GM18867 (cell line): ENCODE results near the gene WDR89.
A peak's percentile ranks its signal among the peaks of the same experiment; 100 is the strongest.
"Not testable (repeated sequence)": the region's sequence is repeated elsewhere in the genome, so short reads cannot be mapped to it uniquely, and the experiment has no call there.

Source experiments
- ATAC-seq: cut with Tn5 transposase; IDR thresholded peaks from one replicate; pipeline ENCODE4 v1.9.1; 2021; ENCODE audit warnings: mild to moderate bottlenecking, moderate library complexity; ENCODE audit not compliant: unreplicated experiment

WDR89 gene, protein sequence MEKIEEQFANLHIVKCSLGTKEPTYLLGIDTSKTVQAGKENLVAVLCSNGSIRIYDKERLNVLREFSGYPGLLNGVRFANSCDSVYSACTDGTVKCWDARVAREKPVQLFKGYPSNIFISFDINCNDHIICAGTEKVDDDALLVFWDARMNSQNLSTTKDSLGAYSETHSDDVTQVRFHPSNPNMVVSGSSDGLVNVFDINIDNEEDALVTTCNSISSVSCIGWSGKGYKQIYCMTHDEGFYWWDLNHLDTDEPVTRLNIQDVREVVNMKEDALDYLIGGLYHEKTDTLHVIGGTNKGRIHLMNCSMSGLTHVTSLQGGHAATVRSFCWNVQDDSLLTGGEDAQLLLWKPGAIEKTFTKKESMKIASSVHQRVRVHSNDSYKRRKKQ

GRCh38 chr14:63641473-63642228 lies at the start of gene WDR89:
WDR89 (minus strand) TSS chr14:63641871; CDS start chr14:63599942, 41,929 bp downstream.
- peak; percentile 89 for ATAC-seq

DNA sequence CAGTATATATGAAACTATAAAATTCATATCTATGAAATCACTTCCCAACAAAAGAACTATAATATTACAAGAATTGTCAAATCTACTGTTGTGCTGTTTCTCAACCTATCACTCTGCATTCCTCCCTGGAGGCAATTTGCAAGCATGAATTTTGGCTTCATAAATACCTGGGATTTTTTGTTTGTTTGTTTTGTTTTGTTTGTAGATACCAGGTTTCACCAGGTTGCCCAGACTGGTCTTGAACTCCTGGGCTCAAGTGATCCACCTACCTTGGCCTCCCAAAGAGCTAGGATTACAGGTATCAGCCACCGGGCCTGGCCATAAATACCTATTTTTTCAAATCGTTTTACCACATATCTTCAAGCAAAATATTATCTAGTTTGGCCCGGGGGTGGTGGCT lies 47.5 kb upstream of the WDR89 start:
- ATAC-seq: no peak

- no peak for ATAC-seq
These were observed 45.3 kb upstream of the WDR89 start for GRCh38 chr14:63686926-63687325.

DNA sequence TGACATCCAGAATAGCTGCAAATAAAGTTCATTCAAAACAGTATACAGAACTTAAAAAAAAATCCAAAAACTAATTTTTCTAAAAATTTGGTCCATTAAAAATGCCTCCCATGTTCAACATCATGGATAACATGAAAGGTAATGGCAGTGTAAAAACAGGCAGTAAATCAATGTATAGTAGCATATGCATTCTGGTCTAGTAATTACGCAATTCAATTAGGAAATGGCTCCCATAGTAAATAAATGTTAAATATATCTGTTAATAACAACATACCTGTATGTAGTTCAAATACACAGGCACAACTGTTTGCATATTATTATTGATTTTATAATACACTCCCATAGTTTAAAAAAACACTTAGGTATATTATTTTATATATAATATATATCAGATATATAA lies 43.7 kb upstream of the WDR89 start:
- no peak for ATAC-seq

- no peak for ATAC-seq
These were observed 41.3 kb upstream of the WDR89 start for GRCh38 chr14:63682727-63683593.

DNA sequence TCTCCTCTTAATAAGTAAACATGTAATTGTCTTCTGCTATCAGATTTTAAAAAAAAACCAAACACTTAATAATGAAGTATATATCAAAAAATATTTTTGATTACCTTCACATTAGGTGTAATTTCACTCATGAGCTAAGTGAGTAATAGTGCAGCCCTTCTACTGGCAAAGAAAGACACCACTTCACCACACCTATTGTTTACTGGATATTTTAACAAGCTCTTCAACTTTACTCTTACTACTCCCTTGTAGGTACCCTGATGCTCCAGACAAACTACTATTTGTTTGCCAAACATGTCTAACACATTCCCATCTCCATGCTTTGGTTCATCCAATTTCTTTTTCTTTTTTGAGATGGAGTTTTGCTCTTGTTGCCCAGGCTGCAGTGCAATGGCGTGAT lies 36.9 kb upstream of the WDR89 start:
- ATAC-seq: no peak

- ATAC-seq: no peak
These were observed 36.3 kb upstream of the WDR89 start for GRCh38 chr14:63677891-63678379.

DNA sequence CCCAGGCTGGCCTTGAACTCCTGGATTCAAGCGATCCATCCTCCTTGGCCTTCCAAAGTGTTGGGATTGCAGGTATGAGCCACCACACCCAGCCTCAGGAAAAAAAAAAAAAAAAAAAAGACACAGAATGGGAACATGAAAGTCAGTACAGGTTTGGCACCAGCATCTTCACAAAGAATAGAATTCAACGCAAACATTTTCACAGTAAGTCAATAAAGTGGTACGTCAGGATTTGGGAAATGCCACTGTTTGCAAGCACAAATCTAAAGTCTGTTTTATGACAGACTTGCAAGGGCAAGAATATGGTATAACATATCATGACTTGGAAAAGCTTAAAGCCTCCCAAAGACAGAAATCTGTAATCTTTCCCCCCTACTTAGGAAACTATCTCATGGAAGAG lies 34.9 kb upstream of the WDR89 start:
- ATAC-seq: no peak

- no peak for ATAC-seq
These were observed 32.3 kb upstream of the WDR89 start for GRCh38 chr14:63673886-63674497.

DNA sequence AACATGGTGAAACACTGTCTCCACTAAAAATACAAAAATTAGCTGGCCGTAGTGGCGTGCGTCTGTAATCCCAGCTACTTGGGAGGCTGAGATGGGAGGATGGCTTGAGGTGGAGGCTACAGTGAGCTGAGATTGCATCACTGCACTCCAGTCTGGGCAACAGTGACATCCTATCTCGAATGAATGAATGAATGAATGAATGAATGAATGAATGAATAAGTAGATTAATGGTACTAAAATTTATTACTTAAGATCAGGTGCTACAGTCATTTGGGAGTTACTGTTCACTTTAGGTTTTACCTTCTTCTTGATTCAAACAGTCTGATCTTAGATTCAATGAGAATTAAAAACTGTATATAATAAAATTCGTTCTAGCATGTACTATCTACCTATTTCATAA lies 31.6 kb upstream of the WDR89 start:
- ATAC-seq: no peak

DNA sequence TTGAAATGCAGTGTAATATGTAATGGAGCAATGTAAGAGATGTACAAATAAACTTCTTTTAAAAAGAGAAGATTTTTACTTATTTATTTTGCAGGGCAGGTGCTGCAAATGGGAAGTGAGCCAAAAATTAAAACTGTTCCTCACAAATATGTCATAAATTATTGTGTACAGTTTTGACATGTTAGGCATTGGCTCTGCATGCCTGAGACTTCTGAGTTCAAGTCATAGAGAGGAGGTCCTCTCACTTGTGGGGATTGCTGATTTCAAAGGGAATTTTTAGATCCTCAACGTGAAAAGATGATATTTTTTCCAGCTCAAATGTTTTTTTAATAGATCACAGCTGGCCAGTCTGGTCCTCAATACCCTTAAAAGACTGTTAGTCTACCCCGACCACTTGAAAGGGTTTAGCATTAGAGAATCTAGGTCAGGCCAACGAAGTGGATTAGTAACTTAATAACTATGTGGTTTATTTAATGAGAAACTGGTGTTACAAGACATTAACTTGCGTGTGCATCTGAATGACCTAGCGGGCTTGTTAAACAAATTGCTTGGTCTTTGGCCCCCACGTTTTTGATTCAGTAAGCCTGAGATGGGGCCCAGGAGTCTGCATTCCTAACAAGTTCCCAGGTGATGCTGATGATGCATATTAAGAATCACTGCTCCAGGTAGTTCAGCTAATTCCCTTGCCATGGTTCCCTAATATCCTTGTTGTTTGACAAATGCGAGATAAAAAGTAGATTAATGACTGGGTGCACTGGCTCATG lies 30.9 kb upstream of the WDR89 start:
- peak; percentile 47 for ATAC-seq

DNA sequence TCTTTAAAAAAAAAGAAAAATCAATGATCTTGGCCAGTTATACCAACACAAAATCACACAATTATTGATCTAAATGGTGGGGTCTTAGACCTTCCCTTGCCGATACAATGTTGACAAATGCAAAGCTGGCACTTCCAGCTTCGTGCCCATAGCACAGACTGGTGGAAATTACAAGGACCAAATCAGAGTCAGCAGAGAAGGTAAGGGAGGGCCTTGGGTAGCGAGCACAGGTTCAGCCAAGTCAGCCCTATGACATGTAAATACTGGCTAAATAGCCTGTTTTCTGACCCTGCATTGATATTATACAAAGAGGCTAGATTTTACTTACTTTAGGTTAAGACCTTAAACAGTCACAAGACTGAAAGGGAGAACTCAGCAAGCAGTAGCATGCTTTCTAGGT lies 30.3 kb upstream of the WDR89 start:
- ATAC-seq: no peak

DNA sequence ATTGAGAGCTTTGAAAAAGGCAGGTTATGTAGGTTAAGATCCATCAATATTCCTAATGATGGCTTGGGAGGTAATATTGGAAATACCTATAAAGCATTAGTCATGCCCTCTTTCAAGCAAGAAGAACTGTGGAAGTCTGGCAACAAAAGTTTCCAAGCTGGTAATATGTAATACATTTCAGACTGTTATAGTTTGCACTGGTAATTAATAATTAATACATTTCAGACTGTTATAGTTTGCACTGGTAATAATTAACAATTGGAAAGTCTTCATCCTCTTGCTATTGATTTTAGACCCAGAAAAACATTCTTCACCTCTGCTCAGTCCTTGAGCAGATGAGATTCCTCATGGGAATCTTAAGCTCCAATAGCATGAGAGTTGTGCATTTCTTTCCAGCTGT lies 29.0 kb upstream of the WDR89 start:
- ATAC-seq: no peak

DNA sequence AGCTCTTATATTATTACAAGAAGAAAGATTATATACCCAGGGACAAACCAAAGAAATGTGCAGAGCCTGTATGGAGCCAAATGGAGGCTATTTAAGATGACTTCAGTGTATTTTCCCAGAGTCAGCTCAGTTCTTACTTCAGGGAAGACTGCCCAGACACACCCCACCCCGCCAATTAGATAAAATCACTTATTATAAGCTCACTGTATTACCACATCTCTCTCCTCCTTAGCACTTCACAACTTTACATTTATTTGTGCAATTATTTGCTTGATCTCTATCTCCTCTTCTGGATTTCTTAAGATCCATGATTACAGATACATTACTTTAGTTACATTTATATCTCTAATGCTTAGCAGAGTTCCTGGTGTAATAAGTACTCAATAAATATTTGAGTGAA lies 24.7 kb upstream of the WDR89 start:
- ATAC-seq: no peak

GRCh38 chr14:63663428-63664341 lies 22.0 kb upstream of the WDR89 start:
- ATAC-seq: no peak

- ATAC-seq: no peak
These were observed 21.1 kb upstream of the WDR89 start for GRCh38 chr14:63662776-63663175.

DNA sequence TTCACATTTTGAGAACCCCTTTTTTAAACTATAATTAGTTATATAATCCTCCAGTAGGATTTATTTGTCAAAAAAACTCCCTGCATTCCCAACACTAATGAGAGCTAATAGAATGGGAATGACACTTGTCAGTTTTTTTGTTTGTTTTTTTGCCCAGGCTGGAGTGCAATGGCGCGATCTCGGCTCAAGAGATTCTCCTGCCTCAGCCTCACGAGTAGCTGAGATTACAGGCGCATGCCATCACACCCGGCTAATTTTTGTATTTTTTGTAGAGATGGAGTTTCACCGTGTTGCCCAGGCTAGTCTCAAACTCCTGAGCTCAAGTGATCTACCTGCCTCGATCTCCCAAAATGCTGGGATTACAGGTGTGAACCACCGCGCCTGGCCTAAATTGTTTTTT lies 20.2 kb upstream of the WDR89 start:
- not testable (repeated sequence) for ATAC-seq

- ATAC-seq: no peak
These were observed 18.1 kb upstream of the WDR89 start for GRCh38 chr14:63659726-63660125.

DNA sequence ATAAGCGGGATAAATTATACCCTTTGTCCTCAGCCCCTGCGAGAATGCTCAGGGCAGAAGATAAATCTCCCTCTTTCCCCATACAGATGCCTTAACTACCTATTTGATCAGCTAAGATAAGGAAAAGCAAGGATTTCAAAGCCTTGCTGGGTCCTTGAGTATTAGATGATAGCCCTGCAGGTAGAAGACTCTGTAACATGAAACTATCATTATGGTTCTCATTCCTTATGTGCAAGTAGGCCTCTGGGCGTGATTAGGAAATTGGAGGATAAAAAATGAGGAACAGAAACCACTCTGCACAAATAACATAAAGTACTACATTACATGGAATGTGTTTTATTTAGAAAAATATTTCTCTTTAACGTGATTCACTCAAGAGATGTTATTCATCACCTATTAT lies 14.5 kb upstream of the WDR89 start:
- ATAC-seq: no peak
